Central memory CD4-positive, alpha-beta T cell (primary cell): ENCODE results near the gene ABTB1.
"Not testable (repeated sequence)": the region's sequence is repeated elsewhere in the genome, so short reads cannot be mapped to it uniquely, and the experiment has no call there.

Source experiments
- DNase-seq: peaks from one replicate; pipeline ENCODE4 v3.0.0; 2022

Gene ABTB1

GRCh38 chr3:127650236-127650635 lies 22.5 kb upstream of the ABTB1 start:
- no peak for DNase-seq

GRCh38 chr3:127651516-127652172 lies 21.1 kb upstream of the ABTB1 start:
- DNase-seq = no peak

- DNase-seq = no peak
These were observed 20.3 kb upstream of the ABTB1 start for GRCh38 chr3:127652246-127652995.

GRCh38 chr3:127654374-127654773 lies 18.4 kb upstream of the ABTB1 start:
- no peak for DNase-seq

- not testable (repeated sequence) for DNase-seq
These were observed 17.8 kb upstream of the ABTB1 start for GRCh38 chr3:127654993-127655392.

GRCh38 chr3:127655641-127656040 lies 17.1 kb upstream of the ABTB1 start:
- DNase-seq = no peak

GRCh38 chr3:127656906-127657305 lies 15.8 kb upstream of the ABTB1 start:
- no peak for DNase-seq

GRCh38 chr3:127658234-127658633 lies 14.5 kb upstream of the ABTB1 start:
- DNase-seq = no peak

GRCh38 chr3:127660621-127661251 lies 12.0 kb upstream of the ABTB1 start:
- no peak for DNase-seq

- no peak for DNase-seq
These were observed 11.2 kb upstream of the ABTB1 start for GRCh38 chr3:127661600-127661999.

GRCh38 chr3:127662001-127662469 lies 10.7 kb upstream of the ABTB1 start:
- no peak for DNase-seq

GRCh38 chr3:127663151-127663550 lies 9.6 kb upstream of the ABTB1 start:
- DNase-seq = no peak

GRCh38 chr3:127665165-127665564 lies 7.6 kb upstream of the ABTB1 start:
- DNase-seq = no peak

GRCh38 chr3:127665586-127665985 lies 7.2 kb upstream of the ABTB1 start:
- no peak for DNase-seq

GRCh38 chr3:127666676-127667075 lies 6.1 kb upstream of the ABTB1 start:
- no peak for DNase-seq

- no peak for DNase-seq
These were observed 5.6 kb upstream of the ABTB1 start for GRCh38 chr3:127667119-127667681.

- no peak for DNase-seq
These were observed 3.8 kb upstream of the ABTB1 start for GRCh38 chr3:127668906-127669305.

GRCh38 chr3:127669541-127670228 lies 3.1 kb upstream of the ABTB1 start:
- no peak for DNase-seq

- DNase-seq = no peak
These were observed 2.6 kb upstream of the ABTB1 start for GRCh38 chr3:127670229-127670559.

GRCh38 chr3:127670761-127671522 lies 1.8 kb upstream of the ABTB1 start:
- DNase-seq = no peak

- peak; percentile 22 for DNase-seq
These were observed 976 bp upstream of the ABTB1 start for GRCh38 chr3:127671523-127672428.
